Ascending aorta (tissue), 2 donors: ENCODE results near the gene NOL12. TPM values are rescaled to one million over a fixed set of nuclear protein-coding genes. Genes with fewer than 3 reads are reported as not detected.

ENCODE experiments used
- DNase-seq, 2 donors: peaks; one replicate each; pipeline ENCODE4 v3.0.0-alpha.2; 2019; ENCODE audit warnings: low spot score in 2 of 2
- H3K27ac ChIP-seq, 2 donors: fragments of 200-600 bp; sonication (generic); one replicate each; pipeline ENCODE4 v1.5.1; 2016 to 2017; ENCODE audit warnings: mild to moderate bottlenecking in 1 of 2
- H3K27me3 ChIP-seq: fragments of 200-600 bp; sonication (generic); one replicate; pipeline ENCODE4 v1.5.1; 2017
- H3K36me3 ChIP-seq, 2 donors: fragments of 200-600 bp; sonication (generic); one replicate each; pipeline ENCODE4 v1.5.1; 2016
- H3K4me1 ChIP-seq, 2 donors: fragments of 200-600 bp; sonication (generic); one replicate each; pipeline ENCODE4 v1.5.1; 2016 to 2017; ENCODE audit warnings: mild to moderate bottlenecking in 1 of 2
- H3K4me3 ChIP-seq, 2 donors: fragments of 200-600 bp; sonication (generic); one replicate each; pipeline ENCODE4 v1.5.1; 2016 to 2017; ENCODE audit warnings: mild to moderate bottlenecking in 1 of 2
- H3K9me3 ChIP-seq, 2 donors: fragments of 200-600 bp; sonication (generic); one replicate each; pipeline ENCODE4 v1.5.1; 2016
- CTCF ChIP-seq, 3 experiments: fragments of 200-600 bp in 2 of 3; fragments of 450-650 bp in 1 of 3; sonication (generic) in 2 of 3; IDR thresholded peaks; one replicate each; pipeline ENCODE4 v1.5.1; 2016 to 2019; ENCODE audit warnings: antibody characterized with exemption in 3 of 3, mild to moderate bottlenecking in 1 of 3, moderate library complexity in 1 of 3
- intact Hi-C: fragments of 100-400 bp; cut with DNase I; formaldehyde crosslinking; loops from one replicate; pipeline ENCODE4 v1.15.1; 2023
- total RNA-seq: library from RNA; depleted of rRNA; stranded (reverse); fragments of >200 nt; gene quantifications from one replicate; pipeline ENCODE4 v1.1.0, GENCODE V29; 2016

NOL12 gene
- total RNA-seq, 1 donor from 2014 or later, result 4.0 TPM

- Histone ChIP-seq H3K9me3 (no peaks in the 10 kb centered on the region), H3K27me3 (no peaks in the 10 kb centered on the region), H3K4me1 (peaks cover 0 to 3% of the 10 kb centered on the region in 2 donors), H3K4me3 (no peak overlapping the region), H3K27ac (no peak overlapping the region), H3K36me3 (no peaks in the 10 kb centered on the region)
- TF ChIP-seq CTCF (IDR thresholded peaks at IDR 0.05), result no peak
- intact Hi-C loops, result no loop called here
- no peak for DNase-seq
Observed at GRCh38 chr22:37701141-37701786, 15.1 kb downstream of the NOL12 start.

GRCh38 chr22:37703906-37704305 is 17.8 kb downstream of the NOL12 start:
- no peak for TF ChIP-seq CTCF (IDR thresholded peaks at IDR 0.05)
- DNase-seq, result no peak
- intact Hi-C loops, result no loop called here

GRCh38 chr22:37704645-37705044 is 18.5 kb downstream of the NOL12 start:
- H3K27me3 ChIP-seq, result no peaks in the 10 kb centered on the region
- no peaks in the 10 kb centered on the region for H3K4me1 ChIP-seq
- H3K27ac ChIP-seq, result no peak overlapping the region
- H3K36me3 ChIP-seq, result no peaks in the 10 kb centered on the region
- no peak for DNase-seq
- intact Hi-C loops, result no loop called here
- no peak for TF ChIP-seq CTCF (IDR thresholded peaks at IDR 0.05)
- H3K9me3 ChIP-seq, result no peaks in the 10 kb centered on the region
- H3K4me3 ChIP-seq, result no peak overlapping the region

More at GRCh38 chr22:37703906-37704305, 17.8 kb downstream of the NOL12 start:
- Histone ChIP-seq H3K27me3 (no peaks in the 10 kb centered on the region), H3K36me3 (no peaks in the 10 kb centered on the region), H3K4me3 (no peak overlapping the region), H3K9me3 (no peaks in the 10 kb centered on the region), H3K27ac (no peak overlapping the region), H3K4me1 (no peaks in the 10 kb centered on the region)

- Histone ChIP-seq H3K27ac (no peak overlapping the region), H3K27me3 (no peaks in the 10 kb centered on the region), H3K9me3 (no peaks in the 10 kb centered on the region), H3K4me1 (no peaks in the 10 kb centered on the region), H3K36me3 (no peaks in the 10 kb centered on the region), H3K4me3 (no peak overlapping the region)
- no peak for DNase-seq
- intact Hi-C loops, result no loop called here
- no peak for TF ChIP-seq CTCF (IDR thresholded peaks at IDR 0.05)
Observed at GRCh38 chr22:37705205-37705604, 19.1 kb downstream of the NOL12 start.

GRCh38 chr22:37708580-37709444 is 22.7 kb downstream of the NOL12 start:
- Histone ChIP-seq H3K36me3 (no peaks in the 10 kb centered on the region), H3K9me3 (no peaks in the 10 kb centered on the region), H3K27me3 (no peaks in the 10 kb centered on the region), H3K27ac (no peak overlapping the region), H3K4me3 (no peak overlapping the region), H3K4me1 (no peaks in the 10 kb centered on the region)
- intact Hi-C loops, result no loop called here
- no peak for TF ChIP-seq CTCF (IDR thresholded peaks at IDR 0.05)
- peak in 1 of 2 donors; percentile 66 for DNase-seq
